A673 (cell line): ENCODE measurements around the gene MRPS18C.

Source experiments
- CTCF ChIP-seq: fragments of 300-800, 200-600 bp; sonication (generic); conservative IDR thresholded peaks from 2 replicates; pipeline ENCODE4 v1.5.1; 2017; ENCODE audit warnings: low read depth, mild to moderate bottlenecking, antibody characterized with exemption, low read length, moderate library complexity, mixed read lengths
- EZH2 ChIP-seq: fragments of 200-600 bp; sonication (generic); IDR thresholded peaks from 2 replicates; pipeline ENCODE4 v1.6.1; 2017; ENCODE audit warnings: borderline replicate concordance, low read depth, mild to moderate bottlenecking, mixed read lengths, antibody characterized with exemption, low read length; ENCODE audit not compliant: poor library complexity, severe bottlenecking

GRCh38 chr4:83438719-83439118 is 17.1 kb upstream of the MRPS18C start:
- TF ChIP-seq CTCF (no peak), EZH2 (no peak)
